IPS-18c (cell line): Measurements from ENCODE around the gene PIGK.
"Not testable (repeated sequence)": the region's sequence is repeated elsewhere in the genome, so short reads cannot be mapped to it uniquely, and the experiment has no call there.

Experiments
- H3K4me3 ChIP-seq: 2 replicates; pipeline ENCODE4 v1.7.0; 2013; ENCODE audit warnings: low read depth, mild to moderate bottlenecking, low read length, moderate library complexity; ENCODE audit not compliant: insufficient read depth
- H3K9me3 ChIP-seq: one replicate; pipeline ENCODE4 v1.6.1; 2013; ENCODE audit warnings: mild to moderate bottlenecking, low read length, moderate library complexity; ENCODE audit not compliant: control insufficient read depth, insufficient read depth

PIGK gene

GRCh38 chr1:77204043-77204442 lies 15.2 kb downstream of the PIGK start:
- not testable (repeated sequence) for H3K4me3 ChIP-seq, H3K9me3 ChIP-seq

GRCh38 chr1:77202751-77203150 lies 16.5 kb downstream of the PIGK start:
- no peaks in the 10 kb centered on the region for H3K9me3 ChIP-seq

GRCh38 chr1:77200806-77201205 lies 18.4 kb downstream of the PIGK start:
- Histone ChIP-seq H3K4me3 (no peak overlapping the region), H3K9me3 (no peaks in the 10 kb centered on the region)

More at GRCh38 chr1:77202751-77203150, 16.5 kb downstream of the PIGK start:
- no peak overlapping the region for H3K4me3 ChIP-seq

- no peaks in the 10 kb centered on the region for H3K9me3 ChIP-seq
- H3K4me3 ChIP-seq: no peak overlapping the region
These were observed 18.9 kb downstream of the PIGK start for GRCh38 chr1:77200293-77200692.

- Histone ChIP-seq H3K9me3 (no peaks in the 10 kb centered on the region), H3K4me3 (no peak overlapping the region)
These were observed 21.9 kb downstream of the PIGK start for GRCh38 chr1:77197351-77197750.

GRCh38 chr1:77193951-77194350 lies 25.3 kb downstream of the PIGK start:
- H3K4me3 ChIP-seq: no peak overlapping the region
- H3K9me3 ChIP-seq: no peaks in the 10 kb centered on the region

GRCh38 chr1:77188770-77189169 lies 30.5 kb downstream of the PIGK start:
- H3K4me3 ChIP-seq: no peak overlapping the region

DNA sequence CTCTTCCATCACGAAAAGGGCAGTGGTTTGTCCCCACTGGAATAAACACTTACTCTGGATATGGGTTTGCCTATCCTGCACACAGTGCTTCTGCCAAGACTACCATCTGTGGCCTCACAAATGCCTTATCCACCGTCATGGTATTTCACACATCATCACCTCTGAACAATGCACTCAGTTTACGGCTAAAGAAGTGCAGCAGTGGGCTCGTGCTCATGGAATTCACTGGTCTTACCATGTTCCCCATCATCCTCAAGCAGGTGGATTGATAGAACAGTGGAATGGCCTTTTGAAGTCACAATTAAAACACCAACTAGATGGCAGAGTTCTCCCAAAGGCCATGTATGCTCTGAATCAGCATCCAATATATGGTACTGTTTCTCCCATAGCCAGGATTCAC lies 32.3 kb downstream of the PIGK start:
- H3K9me3 ChIP-seq, H3K4me3 ChIP-seq: not testable (repeated sequence)

More at GRCh38 chr1:77188770-77189169, 30.5 kb downstream of the PIGK start:
- peaks cover 5% of the 10 kb centered on the region for H3K9me3 ChIP-seq

- no peak overlapping the region for H3K4me3 ChIP-seq
- H3K9me3 ChIP-seq: peaks cover 12% of the 10 kb centered on the region
These were observed 37.1 kb downstream of the PIGK start for GRCh38 chr1:77182083-77182482.

DNA sequence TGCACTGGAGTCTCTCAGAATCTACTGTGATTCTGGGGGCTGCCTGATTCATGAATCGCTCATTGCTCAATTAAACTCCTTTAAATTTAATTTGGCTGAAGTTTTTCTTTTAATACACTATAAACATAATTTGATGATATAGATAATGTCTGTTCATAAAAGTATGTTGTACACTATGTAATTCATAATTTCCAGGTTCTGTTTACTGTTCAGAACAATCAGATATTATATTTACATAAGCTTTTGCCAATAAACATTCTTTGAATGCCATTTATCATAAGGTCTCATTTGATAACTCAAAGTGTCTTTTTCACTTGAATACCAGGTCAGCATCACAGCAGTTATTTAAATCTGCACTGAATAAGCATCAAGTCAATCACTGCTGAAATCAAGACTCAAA lies 39.6 kb downstream of the PIGK start:
- Histone ChIP-seq H3K4me3 (no peak overlapping the region), H3K9me3 (peaks cover 9% of the 10 kb centered on the region)

DNA sequence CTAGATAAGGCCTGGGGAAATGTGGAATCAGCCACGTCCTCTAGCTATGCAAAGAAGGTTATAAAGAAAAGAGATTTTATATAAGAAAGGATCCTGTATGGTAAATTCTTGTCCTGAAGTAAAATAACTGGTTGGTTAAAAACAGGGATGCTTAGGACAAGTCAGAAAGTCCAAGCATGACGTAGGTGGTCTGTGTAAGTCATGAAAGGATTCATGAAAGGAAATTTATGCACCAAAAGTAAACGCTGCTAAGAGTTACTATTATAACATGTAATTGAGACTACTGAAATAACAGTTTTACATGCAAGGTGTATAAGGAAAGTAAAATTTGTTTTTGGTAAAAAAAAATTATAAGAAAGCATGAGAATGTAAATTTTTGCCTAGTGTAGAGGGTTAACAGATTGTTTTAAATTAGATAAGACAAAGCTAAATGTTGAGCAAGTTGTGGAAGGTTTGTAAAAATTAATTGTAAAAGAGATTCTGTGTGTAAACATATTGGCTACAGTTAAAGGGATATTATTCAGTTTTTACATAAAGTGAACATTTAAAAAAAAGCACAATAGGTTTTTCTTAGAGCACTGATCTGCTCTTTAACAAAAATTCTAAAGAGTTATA lies 43.9 kb downstream of the PIGK start:
- Histone ChIP-seq H3K9me3 (peaks cover 12% of the 10 kb centered on the region), H3K4me3 (no peak overlapping the region)

- Histone ChIP-seq H3K9me3 (peaks cover 3% of the 10 kb centered on the region), H3K4me3 (no peak overlapping the region)
These were observed 48.5 kb downstream of the PIGK start for GRCh38 chr1:77170687-77171086.

DNA sequence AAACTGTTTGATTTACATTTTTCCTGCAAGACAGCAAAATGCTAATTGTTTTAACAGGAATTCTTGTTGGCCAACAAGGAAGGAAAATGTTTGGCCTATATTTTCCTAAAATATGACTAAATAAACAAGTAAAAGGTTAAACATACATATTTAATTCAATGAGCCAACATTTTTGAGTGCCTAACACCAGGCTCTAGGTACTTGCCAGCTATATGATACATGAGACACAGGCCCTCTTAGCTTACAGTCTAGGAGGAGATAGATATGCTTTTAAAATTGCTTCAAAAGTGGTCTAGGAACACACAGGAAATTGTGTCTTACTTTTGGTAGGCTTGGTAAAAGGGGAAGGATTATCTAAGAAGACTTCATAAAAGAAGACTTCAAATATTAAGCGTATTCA lies 50.9 kb downstream of the PIGK start:
- Histone ChIP-seq H3K4me3 (no peak overlapping the region), H3K9me3 (no peaks in the 10 kb centered on the region)

- no peak overlapping the region for H3K4me3 ChIP-seq
- no peaks in the 10 kb centered on the region for H3K9me3 ChIP-seq
These were observed 54.7 kb downstream of the PIGK start for GRCh38 chr1:77164434-77164944.

DNA sequence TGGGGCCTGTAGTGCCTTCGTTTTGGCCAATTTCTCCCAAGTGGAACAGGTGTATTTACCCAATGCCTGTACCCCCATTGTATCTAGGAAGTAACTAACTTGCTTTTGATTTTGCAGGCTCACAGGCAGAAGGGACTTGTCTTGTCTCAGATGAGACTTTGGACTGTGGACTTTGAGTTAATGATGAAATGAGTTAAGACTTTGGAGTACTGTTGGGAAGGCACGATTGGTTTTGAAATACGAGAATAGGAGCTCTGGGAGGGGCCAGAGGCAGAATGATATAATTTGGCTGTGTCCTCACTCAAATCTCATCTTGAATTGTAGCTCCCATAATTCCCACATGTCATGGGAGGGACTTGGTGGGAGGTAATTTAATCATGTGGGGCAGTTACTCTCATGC lies 59.5 kb downstream of the PIGK start:
- H3K9me3 ChIP-seq, H3K4me3 ChIP-seq: not testable (repeated sequence)

- Histone ChIP-seq H3K4me3 (no peak overlapping the region), H3K9me3 (no peaks in the 10 kb centered on the region)
These were observed 63.0 kb downstream of the PIGK start for GRCh38 chr1:77156214-77156613.

DNA sequence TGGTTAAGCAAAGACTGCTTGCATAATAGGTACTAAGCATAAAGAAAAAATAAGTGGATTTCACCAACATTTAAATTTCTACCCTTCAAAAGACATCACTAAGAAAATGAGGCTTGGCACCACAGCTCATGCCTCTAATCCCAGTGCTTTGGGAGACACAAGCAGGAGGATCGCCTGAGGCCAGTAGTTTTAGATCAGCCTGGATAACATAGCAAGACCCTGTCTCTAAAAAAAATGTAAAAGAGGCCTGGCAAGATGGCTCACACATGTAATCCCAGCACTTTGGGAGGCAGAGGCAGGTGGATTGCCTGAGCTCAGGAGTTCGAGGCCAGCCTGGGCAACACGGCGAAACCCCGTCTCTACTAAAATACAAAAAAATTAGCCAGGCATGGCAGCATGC lies 73.0 kb downstream of the PIGK start:
- H3K9me3 ChIP-seq: no peaks in the 10 kb centered on the region
- no peak overlapping the region for H3K4me3 ChIP-seq

DNA sequence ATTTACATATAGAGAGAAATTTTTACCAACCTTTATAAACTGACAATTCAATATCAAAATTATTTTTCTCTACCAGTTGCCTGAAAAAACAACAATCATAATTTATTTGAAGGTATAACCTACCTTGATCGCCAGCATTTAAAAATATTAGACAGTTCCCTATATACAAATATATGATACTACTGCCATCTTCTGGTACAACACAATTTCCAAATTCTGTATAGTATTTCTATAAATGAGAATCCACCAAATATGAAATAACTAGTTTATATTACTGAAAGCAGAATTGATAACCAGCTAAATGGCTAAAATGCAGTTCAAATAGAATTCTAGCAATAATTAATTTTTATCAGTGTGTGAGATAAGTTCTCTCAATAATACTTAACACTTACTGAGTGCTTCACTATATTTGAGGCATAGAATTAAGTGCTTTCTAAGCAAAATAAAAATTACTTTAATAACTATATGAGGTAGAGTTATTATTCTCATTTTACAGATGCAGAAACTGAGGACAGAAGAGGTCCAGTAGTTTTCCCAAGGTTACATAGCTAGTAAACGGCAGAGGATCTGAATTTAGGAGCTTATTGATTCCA lies 75.6 kb downstream of the PIGK start:
- Histone ChIP-seq H3K4me3 (no peak overlapping the region), H3K9me3 (no peaks in the 10 kb centered on the region)

DNA sequence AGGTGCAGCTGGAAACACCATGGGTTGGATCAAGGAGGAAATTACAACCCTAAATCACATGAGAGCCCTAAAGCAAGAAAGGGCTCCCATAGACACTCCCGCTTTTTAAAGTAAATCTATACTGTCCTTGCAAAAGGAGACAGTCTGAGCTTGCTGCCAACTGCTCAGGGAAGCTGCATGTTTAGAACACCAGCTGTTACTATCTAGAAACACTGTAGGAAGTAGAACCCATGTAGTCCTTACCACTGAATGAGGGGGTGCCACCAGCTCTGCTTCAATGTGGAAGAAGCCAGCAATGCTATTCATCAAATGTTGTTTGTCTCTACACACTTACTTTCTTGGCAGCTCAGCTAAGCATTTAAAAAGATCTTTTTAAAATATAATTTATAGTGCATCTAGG lies 79.8 kb downstream of the PIGK start:
- H3K9me3 ChIP-seq: no peaks in the 10 kb centered on the region
- H3K4me3 ChIP-seq: no peak overlapping the region
